SK-N-MC (cell line): ENCODE results near the gene GTF3A.
"Not testable (repeated sequence)": the region's sequence is repeated elsewhere in the genome, so short reads cannot be mapped to it uniquely, and the experiment has no call there.

ENCODE experiments used
- DNase-seq: peaks from one replicate; pipeline ENCODE4 v3.0.0-alpha.2; 2011; ENCODE audit warnings: low read depth, low spot score
- H3K27ac ChIP-seq: fragments of 200-600 bp; sonication (generic); 2 replicates; pipeline ENCODE4 v1.5.1; 2016; ENCODE audit warnings: mixed run types
- H3K36me3 ChIP-seq: fragments of 200-600 bp; sonication (generic); 2 replicates; pipeline ENCODE4 v1.6.1; 2017; ENCODE audit warnings: antibody characterized with exemption, low read length, mixed read lengths; ENCODE audit not compliant: insufficient read depth
- H3K4me3 ChIP-seq: fragments of 200-600 bp; sonication (generic); 2 replicates; pipeline ENCODE4 v1.5.1; 2016
- H3K9ac ChIP-seq: fragments of 200-600 bp; sonication (generic); 2 replicates; pipeline ENCODE4 v1.8.0; 2017; ENCODE audit warnings: mixed run types, mixed read lengths; ENCODE audit not compliant: insufficient read length
- H3K9me3 ChIP-seq: fragments of 200-600 bp; sonication (generic); 2 replicates; pipeline ENCODE4 v1.6.1; 2017; ENCODE audit warnings: low read depth, mild to moderate bottlenecking, antibody characterized with exemption, low read length, moderate library complexity, mixed read lengths
- EZH2 ChIP-seq: fragments of 200-600 bp; sonication (generic); IDR thresholded peaks from one replicate; pipeline ENCODE4 v1.6.1; 2017; ENCODE audit warnings: antibody characterized with exemption
- FOXP2 ChIP-seq: optimal IDR thresholded peaks from 2 replicates; pipeline ENCODE3; 2011; ENCODE audit warnings: mild to moderate bottlenecking, moderate library complexity; ENCODE audit not compliant: insufficient read depth; ENCODE audit errors: extremely low read length, control extremely low read depth
- POLR2AphosphoS5 ChIP-seq: IDR thresholded peaks from 2 replicates; pipeline ENCODE4 v1.6.1; 2012; ENCODE audit warnings: mild to moderate bottlenecking, low read depth, low read length, borderline replicate concordance

Gene GTF3A

DNA sequence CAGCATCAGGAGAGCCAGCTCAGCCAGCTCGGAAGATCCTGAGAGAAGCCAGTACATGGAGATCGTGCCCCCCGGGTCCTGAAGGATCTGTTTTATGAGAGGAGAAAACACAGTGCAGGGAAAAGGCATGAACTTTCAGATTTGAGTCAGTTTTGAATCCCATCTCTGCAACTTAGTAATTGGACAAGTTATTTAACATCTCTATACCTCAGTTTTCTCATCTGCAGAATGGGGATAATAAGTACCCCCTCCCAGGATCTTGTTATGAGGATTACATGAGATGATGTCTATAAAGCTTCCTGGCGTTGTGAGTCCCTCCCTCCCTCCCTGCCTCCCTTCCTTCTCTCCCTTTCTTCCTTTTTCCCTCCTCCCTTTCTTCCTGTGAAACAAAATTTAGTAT lies 40.1 kb upstream of the GTF3A start:
- no peaks in the 10 kb centered on the region for H3K9me3 ChIP-seq
- no peak overlapping the region for H3K4me3 ChIP-seq
- no peak for TF ChIP-seq EZH2
- no peak for TF ChIP-seq FOXP2
- TF ChIP-seq POLR2AphosphoS5 = no peak
- no peak overlapping the region for H3K27ac ChIP-seq
- H3K36me3 ChIP-seq = no peaks in the 10 kb centered on the region
- H3K9ac ChIP-seq = no peak overlapping the region
- no peak for DNase-seq

DNA sequence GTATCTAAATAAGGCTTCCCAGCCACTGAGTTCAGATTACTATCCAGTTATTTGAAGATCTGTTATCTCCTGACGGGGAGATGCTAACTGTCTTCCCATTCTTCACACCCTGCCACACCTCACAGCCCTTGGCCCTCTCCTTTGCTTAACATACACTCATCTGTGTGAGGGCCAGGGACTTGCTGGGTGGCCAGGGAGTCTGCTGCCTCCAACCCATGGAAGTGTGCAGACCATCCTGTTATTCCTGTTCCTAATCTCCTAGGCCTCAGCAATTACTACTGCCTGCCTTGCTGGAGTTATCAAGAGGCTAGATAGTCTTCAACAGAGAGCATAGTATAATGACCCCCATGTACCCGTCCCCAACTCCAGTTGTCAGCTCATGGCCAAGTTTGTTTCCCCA lies 36.2 kb upstream of the GTF3A start:
- Histone ChIP-seq H3K9ac (no peak overlapping the region), H3K36me3 (no peaks in the 10 kb centered on the region), H3K4me3 (no peak overlapping the region), H3K27ac (no peak overlapping the region), H3K9me3 (no peaks in the 10 kb centered on the region)
- no peak for TF ChIP-seq POLR2AphosphoS5
- no peak for TF ChIP-seq EZH2
- TF ChIP-seq FOXP2 = no peak
- no peak for DNase-seq

DNA sequence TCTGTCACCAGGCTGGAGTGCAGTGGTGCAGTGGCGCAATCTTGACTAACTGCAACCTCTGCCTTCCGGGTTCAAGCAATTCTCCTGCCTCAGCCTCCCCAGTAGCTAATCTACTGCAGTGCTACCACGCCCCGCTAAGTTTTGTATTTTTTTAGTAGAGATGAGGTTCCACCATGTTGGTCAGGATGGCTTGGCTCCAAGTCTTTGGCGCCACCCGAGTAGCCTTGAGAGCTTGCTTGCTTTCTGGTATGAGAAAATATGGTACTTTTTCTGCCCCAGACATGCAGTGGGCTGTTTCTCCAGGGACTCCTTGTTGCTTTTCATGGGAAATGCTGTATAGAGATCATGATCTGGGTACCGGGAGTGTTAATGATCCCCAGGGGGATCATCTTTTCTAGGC lies 34.5 kb upstream of the GTF3A start:
- Histone ChIP-seq H3K36me3 (no peaks in the 10 kb centered on the region), H3K9ac (no peak overlapping the region), H3K27ac (no peak overlapping the region), H3K9me3 (no peaks in the 10 kb centered on the region), H3K4me3 (no peak overlapping the region)
- no peak for DNase-seq
- TF ChIP-seq FOXP2 (no peak), EZH2 (no peak), POLR2AphosphoS5 (no peak)

DNA sequence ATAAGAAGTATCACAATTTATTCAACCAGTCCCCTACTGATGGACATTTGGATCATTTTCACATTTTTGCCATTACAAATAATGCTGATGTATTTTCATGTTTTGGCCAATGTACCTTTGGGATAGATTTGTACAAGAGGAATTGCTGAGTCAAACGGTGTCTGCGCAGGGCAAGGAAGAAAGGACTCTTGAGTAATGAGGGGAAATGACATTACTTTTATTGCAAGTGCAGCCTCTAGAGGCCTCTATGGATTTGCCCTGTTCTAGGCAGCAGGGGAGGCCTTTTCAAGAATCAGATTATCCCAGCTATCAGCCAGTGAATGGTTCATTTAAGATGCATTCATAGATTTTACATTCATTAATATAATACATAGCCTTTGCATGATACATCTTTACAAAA lies 32.9 kb upstream of the GTF3A start:
- TF ChIP-seq POLR2AphosphoS5 (no peak), EZH2 (no peak), FOXP2 (no peak)
- no peak overlapping the region for H3K4me3 ChIP-seq
- H3K9ac ChIP-seq = no peak overlapping the region
- H3K36me3 ChIP-seq = no peaks in the 10 kb centered on the region
- no peak overlapping the region for H3K27ac ChIP-seq
- DNase-seq = no peak
- H3K9me3 ChIP-seq = no peaks in the 10 kb centered on the region

- no peak for DNase-seq
- H3K9ac ChIP-seq = no peak overlapping the region
- H3K36me3 ChIP-seq = no peaks in the 10 kb centered on the region
- no peaks in the 10 kb centered on the region for H3K9me3 ChIP-seq
- TF ChIP-seq FOXP2 = no peak
- no peak for TF ChIP-seq EZH2
- no peak for TF ChIP-seq POLR2AphosphoS5
- H3K4me3 ChIP-seq = no peak overlapping the region
- H3K27ac ChIP-seq = no peak overlapping the region
Observed at GRCh38 chr13:27393101-27393500, 31.3 kb upstream of the GTF3A start.

DNA sequence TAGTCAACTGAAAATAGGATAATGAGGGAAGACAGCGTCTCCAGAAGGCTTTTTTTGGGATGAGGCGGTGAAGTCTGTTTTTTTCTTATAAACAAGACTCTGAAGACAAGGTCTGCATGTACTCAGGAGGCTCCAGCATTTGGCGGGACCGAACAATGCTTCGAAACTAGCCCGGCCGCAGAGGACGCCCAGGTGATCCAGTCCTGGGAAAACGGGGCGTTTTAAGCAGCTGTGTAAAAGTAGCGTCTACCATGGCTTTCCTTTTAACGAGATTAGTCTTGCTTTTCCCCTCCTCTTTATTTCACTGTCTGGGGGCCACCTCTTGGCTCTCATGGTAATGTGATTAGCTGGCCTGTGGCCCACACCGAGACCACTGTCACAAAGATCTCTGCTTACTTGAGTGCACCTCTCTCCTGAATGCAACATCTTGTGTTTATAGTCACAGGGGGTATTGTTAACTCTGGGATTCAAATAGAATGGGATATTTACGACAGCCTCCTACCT lies 29.4 kb upstream of the GTF3A start:
- Histone ChIP-seq H3K36me3 (no peaks in the 10 kb centered on the region), H3K9me3 (no peaks in the 10 kb centered on the region), H3K4me3 (no peak overlapping the region), H3K9ac (no peak overlapping the region), H3K27ac (no peak overlapping the region)
- no peak for TF ChIP-seq FOXP2
- TF ChIP-seq POLR2AphosphoS5 = no peak
- no peak for TF ChIP-seq EZH2
- DNase-seq = no peak

DNA sequence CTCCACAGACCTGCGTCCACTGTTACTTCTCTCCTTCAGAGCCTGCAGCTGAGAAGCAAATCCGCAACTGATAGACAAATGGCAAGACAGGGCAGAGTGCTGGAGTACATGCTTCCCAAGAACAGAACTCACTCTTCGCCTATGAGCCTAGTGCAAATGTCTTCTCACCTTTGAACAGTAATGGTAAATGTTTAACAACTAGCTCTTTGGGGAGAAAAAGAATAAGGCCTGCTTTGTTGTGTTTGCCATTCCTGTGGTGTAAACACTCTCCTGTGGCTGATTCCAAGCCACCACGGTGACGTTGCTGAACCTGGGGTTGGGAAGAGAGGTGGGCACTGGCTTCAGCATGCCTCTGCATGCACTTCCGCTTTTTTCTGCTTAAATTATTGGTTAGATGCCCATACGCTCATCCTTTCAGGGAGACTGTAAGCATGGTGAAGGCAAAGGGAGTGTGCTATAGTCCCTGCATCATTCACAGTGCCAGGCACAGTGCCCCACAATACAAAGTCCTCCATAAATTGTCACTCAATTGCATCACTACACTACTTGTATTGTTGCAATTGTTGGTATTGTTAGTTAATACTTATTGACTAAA lies 28.1 kb upstream of the GTF3A start:
- TF ChIP-seq FOXP2 (no peak), EZH2 (no peak), POLR2AphosphoS5 (no peak)
- Histone ChIP-seq H3K27ac (no peak overlapping the region), H3K4me3 (no peak overlapping the region), H3K9me3 (no peaks in the 10 kb centered on the region), H3K36me3 (no peaks in the 10 kb centered on the region), H3K9ac (no peak overlapping the region)
- DNase-seq = no peak

- Histone ChIP-seq H3K36me3 (no peaks in the 10 kb centered on the region), H3K9me3 (no peaks in the 10 kb centered on the region), H3K9ac (no peak overlapping the region), H3K4me3 (no peak overlapping the region), H3K27ac (no peak overlapping the region)
- DNase-seq = no peak
- TF ChIP-seq EZH2 (no peak), POLR2AphosphoS5 (no peak), FOXP2 (no peak)
Observed at GRCh38 chr13:27398360-27398759, 26.1 kb upstream of the GTF3A start.

GRCh38 chr13:27400405-27400804 lies 24.0 kb upstream of the GTF3A start:
- H3K9me3 ChIP-seq, H3K27ac ChIP-seq, DNase-seq, H3K9ac ChIP-seq, H3K36me3 ChIP-seq, H3K4me3 ChIP-seq: not testable (repeated sequence)

- no peak overlapping the region for H3K9ac ChIP-seq
- no peak for TF ChIP-seq POLR2AphosphoS5
- TF ChIP-seq EZH2 = no peak
- no peak for TF ChIP-seq FOXP2
- H3K9me3 ChIP-seq = no peaks in the 10 kb centered on the region
- no peak overlapping the region for H3K27ac ChIP-seq
- no peaks in the 10 kb centered on the region for H3K36me3 ChIP-seq
- no peak overlapping the region for H3K4me3 ChIP-seq
- no peak for DNase-seq
Observed at GRCh38 chr13:27401210-27401609, 23.2 kb upstream of the GTF3A start.
